PC-9 (cell line): Measurements from ENCODE around the gene TMEM132C. TPM values are rescaled to one million over a fixed set of nuclear protein-coding genes. Genes with fewer than 3 reads are reported as not detected.

ENCODE experiments used
- BruUV-seq: library from RNA; stranded (reverse); fragments of 400-500 nt; replicated peaks from 2 replicates; lab custom pipeline; 2021; lab: Mats Ljungman, UMichigan
- CTCF ChIA-PET: fragments of 300-600 bp; sonication (Branson Sonifier 250); formaldehyde crosslinking; loops from one replicate; lab custom pipeline; 2022; ENCODE audit warnings: antibody characterized with exemption; lab: Charles Lee
- POLR2A ChIA-PET: fragments of 300-600 bp; sonication (Branson Sonifier 250); formaldehyde crosslinking; loops from one replicate; lab custom pipeline; 2022; ENCODE audit warnings: antibody characterized with exemption; ENCODE audit not compliant: unreplicated experiment; lab: Charles Lee
- DNase-seq, 2 experiments: peaks; one replicate each; pipeline versions ENCODE4 v3.0.0 to v3.0.0-alpha.2; 2015 to 2022; ENCODE audit warnings: mixed read lengths in 1 of 2
- H2AFZ ChIP-seq: fragments of 200-600 bp; sonication (generic); 2 replicates; pipeline ENCODE4 v1.8.1; 2017; ENCODE audit warnings: antibody characterized with exemption
- H3F3A ChIP-seq: fragments of 200-600 bp; sonication (generic); 2 replicates; pipeline ENCODE4 v1.8.1; 2017; ENCODE audit warnings: antibody characterized with exemption, mild to moderate bottlenecking, low read depth; ENCODE audit not compliant: insufficient read depth
- H3K27ac ChIP-seq: fragments of 200-600 bp; sonication (generic); 2 replicates; pipeline ENCODE4 v1.6.1; 2016; ENCODE audit warnings: mixed run types
- H3K27me3 ChIP-seq: fragments of 200-600 bp; sonication (generic); 2 replicates; pipeline ENCODE4 v1.6.1; 2016; ENCODE audit warnings: low read depth, mixed run types; ENCODE audit not compliant: insufficient read depth
- H3K36me3 ChIP-seq: fragments of 200-600 bp; sonication (generic); 2 replicates; pipeline ENCODE4 v1.6.1; 2016; ENCODE audit warnings: low read depth, mixed run types
- H3K4me1 ChIP-seq: fragments of 200-600 bp; sonication (generic); replicated peaks from 2 replicates; pipeline ENCODE4 v1.6.1; 2016; ENCODE audit warnings: mixed run types; ENCODE audit not compliant: insufficient read depth
- H3K4me2 ChIP-seq: fragments of 200-600 bp; sonication (generic); 2 replicates; pipeline ENCODE4 v1.6.1; 2017; ENCODE audit warnings: mixed run types
- H3K4me3 ChIP-seq: fragments of 200-600 bp; sonication (generic); 2 replicates; pipeline ENCODE4 v1.6.1; 2016; ENCODE audit warnings: mixed run types
- H3K79me2 ChIP-seq: fragments of 200-600 bp; sonication (generic); 2 replicates; pipeline ENCODE4 v1.6.1; 2017; ENCODE audit warnings: low read depth, mixed run types
- H3K9me2 ChIP-seq: fragments of 200-600 bp; sonication (generic); 2 replicates; pipeline ENCODE4 v1.8.1; 2017; ENCODE audit warnings: mild to moderate bottlenecking; ENCODE audit not compliant: insufficient read depth
- H3K9me3 ChIP-seq: fragments of 200-600 bp; sonication (generic); 2 replicates; pipeline ENCODE4 v1.8.1; 2016; ENCODE audit warnings: low read depth; ENCODE audit not compliant: insufficient read depth
- H4K20me1 ChIP-seq: fragments of 200-600 bp; sonication (generic); 2 replicates; pipeline ENCODE4 v1.8.1; 2017; ENCODE audit not compliant: insufficient read depth
- EZH2 ChIP-seq: fragments of 200-600 bp; sonication (generic); IDR thresholded peaks from 2 replicates; pipeline ENCODE4 v1.8.0; 2017; ENCODE audit warnings: antibody characterized with exemption, low read depth
- intact Hi-C: fragments of 100-400 bp; cut with micrococcal nuclease; formaldehyde crosslinking; loops from one replicate; pipeline ENCODE4 v1.10.0; 2022; ENCODE audit not compliant: unreplicated experiment
- total RNA-seq: library from RNA; stranded (reverse); gene quantifications from 2 replicates; pipeline ENCODE4 v1.2.3, GENCODE V29; 2021
- TF ChIP-seq, protein P1 (sequence below): fragments of 200-600 bp; sonication (generic); conservative IDR thresholded peaks from 2 replicates; pipeline ENCODE4 v1.6.1; 2017; ENCODE audit warnings: mixed run types, antibody characterized with exemption, mild to moderate bottlenecking, moderate library complexity

The TMEM132C gene
- total RNA-seq, 1 experiment from 2014 or later: not detected

- Histone ChIP-seq H3K4me3 (no peak overlapping the region), H3K27me3 (peaks cover 18% of the 10 kb centered on the region), H3K4me2 (no peak overlapping the region), H3K27ac (no peak overlapping the region), H4K20me1 (no peaks in the 10 kb centered on the region), H3K9me3 (no peaks in the 10 kb centered on the region), H3K9me2 (no peaks in the 10 kb centered on the region), H2AFZ (no peak overlapping the region), H3K36me3 (no peaks in the 10 kb centered on the region), H3K4me1 (no peaks in the 10 kb centered on the region), H3K79me2 (no peaks in the 10 kb centered on the region), H3F3A (no peaks in the 10 kb centered on the region)
- no peak for TF ChIP-seq EZH2
- TF ChIP-seq, protein P1, sequence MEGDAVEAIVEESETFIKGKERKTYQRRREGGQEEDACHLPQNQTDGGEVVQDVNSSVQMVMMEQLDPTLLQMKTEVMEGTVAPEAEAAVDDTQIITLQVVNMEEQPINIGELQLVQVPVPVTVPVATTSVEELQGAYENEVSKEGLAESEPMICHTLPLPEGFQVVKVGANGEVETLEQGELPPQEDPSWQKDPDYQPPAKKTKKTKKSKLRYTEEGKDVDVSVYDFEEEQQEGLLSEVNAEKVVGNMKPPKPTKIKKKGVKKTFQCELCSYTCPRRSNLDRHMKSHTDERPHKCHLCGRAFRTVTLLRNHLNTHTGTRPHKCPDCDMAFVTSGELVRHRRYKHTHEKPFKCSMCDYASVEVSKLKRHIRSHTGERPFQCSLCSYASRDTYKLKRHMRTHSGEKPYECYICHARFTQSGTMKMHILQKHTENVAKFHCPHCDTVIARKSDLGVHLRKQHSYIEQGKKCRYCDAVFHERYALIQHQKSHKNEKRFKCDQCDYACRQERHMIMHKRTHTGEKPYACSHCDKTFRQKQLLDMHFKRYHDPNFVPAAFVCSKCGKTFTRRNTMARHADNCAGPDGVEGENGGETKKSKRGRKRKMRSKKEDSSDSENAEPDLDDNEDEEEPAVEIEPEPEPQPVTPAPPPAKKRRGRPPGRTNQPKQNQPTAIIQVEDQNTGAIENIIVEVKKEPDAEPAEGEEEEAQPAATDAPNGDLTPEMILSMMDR: no peak
- ChIA-PET POLR2A (no interaction called here), CTCF (no interaction called here)
- BruUV-seq: no TSS peak
- intact Hi-C loops: no loop called here
- DNase-seq: no peak
Measured at GRCh38 chr12:128693115-128693514, 426.1 kb downstream of the TMEM132C start.

GRCh38 chr12:128693771-128694170 is 426.8 kb downstream of the TMEM132C start:
- Histone ChIP-seq H3K27me3 (peaks cover 11% of the 10 kb centered on the region; the same call in 1 of the 2 replicates), H3K4me1 (no peaks in the 10 kb centered on the region), H3K9me2 (no peaks in the 10 kb centered on the region), H3K27ac (no peak overlapping the region), H3K4me3 (no peak overlapping the region), H3K9me3 (no peaks in the 10 kb centered on the region), H3K4me2 (no peak overlapping the region), H2AFZ (no peak overlapping the region), H3F3A (no peaks in the 10 kb centered on the region), H3K36me3 (no peaks in the 10 kb centered on the region), H3K79me2 (no peaks in the 10 kb centered on the region), H4K20me1 (no peaks in the 10 kb centered on the region)
- BruUV-seq: no TSS peak
- no peak for TF ChIP-seq EZH2
- TF ChIP-seq, protein P1: no peak
- CTCF ChIA-PET: no interaction called here
- DNase-seq: no peak
- intact Hi-C loops: no loop called here
- POLR2A ChIA-PET: no interaction called here

GRCh38 chr12:128694445-128694844 is 427.5 kb downstream of the TMEM132C start:
- ChIA-PET POLR2A (no interaction called here), CTCF (no interaction called here)
- TF ChIP-seq, protein P1: no peak
- TF ChIP-seq EZH2: no peak
- Histone ChIP-seq H3K4me1 (no peaks in the 10 kb centered on the region), H3F3A (no peaks in the 10 kb centered on the region), H2AFZ (no peak overlapping the region), H3K27me3 (peaks cover 9% of the 10 kb centered on the region; the same call in 1 of the 2 replicates), H3K9me2 (no peaks in the 10 kb centered on the region), H3K36me3 (no peaks in the 10 kb centered on the region), H3K4me2 (no peak overlapping the region), H3K9me3 (no peaks in the 10 kb centered on the region), H3K27ac (no peak overlapping the region), H3K79me2 (no peaks in the 10 kb centered on the region), H4K20me1 (no peaks in the 10 kb centered on the region), H3K4me3 (no peak overlapping the region)
- no peak for DNase-seq
- intact Hi-C loops: no loop called here
- BruUV-seq: no TSS peak
